Measurements from ENCODE around the gene CHD3.
"Not testable (repeated sequence)": the region's sequence is repeated elsewhere in the genome, so short reads cannot be mapped to it uniquely, and the experiment has no call there.

Gene CHD3

GRCh38 chr17:7940034-7940433, 51.4 kb downstream of the CHD3 start:
- no peak for DNase-seq

- DNase-seq = no peak
Measured at GRCh38 chr17:7940743-7941142, 52.2 kb downstream of the CHD3 start.

GRCh38 chr17:7943291-7943690, 54.7 kb downstream of the CHD3 start:
- DNase-seq = no peak

- DNase-seq = no peak
Measured at GRCh38 chr17:7944326-7944725, 55.7 kb downstream of the CHD3 start.

- no peak for DNase-seq
Measured at GRCh38 chr17:7945651-7946050, 57.1 kb downstream of the CHD3 start.

GRCh38 chr17:7946441-7946840, 57.9 kb downstream of the CHD3 start:
- DNase-seq = no peak

GRCh38 chr17:7947651-7948050, 59.1 kb downstream of the CHD3 start:
- no peak for DNase-seq

- DNase-seq = no peak
Measured at GRCh38 chr17:7950578-7950977, 62.0 kb downstream of the CHD3 start.

- DNase-seq = peak; percentile 18 to 32
Measured at GRCh38 chr17:7951143-7951792, 62.7 kb downstream of the CHD3 start.

GRCh38 chr17:7953266-7953665, 64.7 kb downstream of the CHD3 start:
- not testable (repeated sequence) for DNase-seq

GRCh38 chr17:7955414-7956227, 67.0 kb downstream of the CHD3 start:
- no peak for DNase-seq

GRCh38 chr17:7956228-7956965, 67.8 kb downstream of the CHD3 start:
- DNase-seq = no peak

- no peak for DNase-seq
Measured at GRCh38 chr17:7959503-7960253, 71.1 kb downstream of the CHD3 start.

- no peak for DNase-seq
Measured at GRCh38 chr17:7961421-7961820, 72.8 kb downstream of the CHD3 start.

All from stimulated activated CD4-positive, alpha-beta T cell treated with anti-CD3 and anti-CD28 coated beads, Interleukin-2, amount 100 ng/mL, for 48 hours (primary cell).